Measurements from ENCODE around the gene BAIAP2. TPM values are rescaled to one million over a fixed set of nuclear protein-coding genes. Genes with fewer than 3 reads are reported as not detected.

Gene BAIAP2
- polyA plus RNA-seq, 6 donors from 2014 or later: 0.19 to 6.1 (median 0.79) TPM

DNA sequence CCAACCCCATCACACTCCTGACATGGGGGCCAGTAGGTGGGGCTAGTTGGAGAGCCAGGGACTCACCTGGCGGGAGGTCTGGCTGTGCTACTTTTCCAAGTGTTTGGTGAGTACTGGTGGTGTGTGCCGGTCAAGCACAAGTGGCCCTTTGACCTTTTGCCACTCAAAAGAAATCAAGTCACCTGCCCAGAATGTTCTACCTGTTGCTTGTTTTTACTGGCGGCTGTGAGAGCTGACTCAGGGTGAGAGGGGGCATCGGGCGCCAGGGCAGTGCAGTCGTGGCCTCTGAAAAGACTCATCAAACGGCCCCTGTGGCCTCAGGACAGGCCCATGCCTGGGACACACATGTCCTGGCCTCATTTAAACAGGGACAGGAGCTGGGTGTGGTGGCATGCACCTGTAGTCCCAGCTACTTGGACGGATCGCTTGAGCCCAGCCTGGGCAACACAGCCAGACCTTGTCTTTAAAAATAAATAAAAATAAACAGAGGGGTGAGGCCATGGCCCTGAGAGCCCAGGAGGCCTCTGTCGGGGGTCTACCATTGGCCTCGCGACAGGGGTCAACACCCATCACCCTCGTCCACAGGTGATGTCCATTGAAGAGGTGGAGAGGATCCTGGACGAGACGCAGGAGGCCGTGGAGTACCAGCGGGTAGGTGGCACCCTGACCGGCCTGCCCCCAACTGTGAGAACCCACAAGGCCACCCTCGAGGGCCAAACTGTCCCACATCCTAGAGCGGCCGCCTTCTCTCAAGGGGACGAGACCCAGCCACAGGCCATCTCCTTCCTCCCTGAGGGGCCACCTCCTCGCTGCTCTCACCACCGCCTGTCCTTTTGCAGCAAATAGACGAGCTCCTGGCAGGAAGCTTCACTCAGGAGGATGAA lies 38.3 kb upstream of the BAIAP2 start:
- Mint-ChIP-seq H3K36me3 (no peaks in the 10 kb centered on the region), H3K4me3 (no peak overlapping the region), H3K27ac (no peak overlapping the region), H3K4me1 (peaks cover 4 to 23% (median 16%) of the 10 kb centered on the region in 3 donors), H3K27me3 (peaks cover 0 to 6% (median 0%) of the 10 kb centered on the region in 3 donors), H3K9me3 (no peaks in the 10 kb centered on the region)
- no peak for ATAC-seq (ENCODE audit: low read depth in 2 of 2)
- no peak for DNase-seq

DNA sequence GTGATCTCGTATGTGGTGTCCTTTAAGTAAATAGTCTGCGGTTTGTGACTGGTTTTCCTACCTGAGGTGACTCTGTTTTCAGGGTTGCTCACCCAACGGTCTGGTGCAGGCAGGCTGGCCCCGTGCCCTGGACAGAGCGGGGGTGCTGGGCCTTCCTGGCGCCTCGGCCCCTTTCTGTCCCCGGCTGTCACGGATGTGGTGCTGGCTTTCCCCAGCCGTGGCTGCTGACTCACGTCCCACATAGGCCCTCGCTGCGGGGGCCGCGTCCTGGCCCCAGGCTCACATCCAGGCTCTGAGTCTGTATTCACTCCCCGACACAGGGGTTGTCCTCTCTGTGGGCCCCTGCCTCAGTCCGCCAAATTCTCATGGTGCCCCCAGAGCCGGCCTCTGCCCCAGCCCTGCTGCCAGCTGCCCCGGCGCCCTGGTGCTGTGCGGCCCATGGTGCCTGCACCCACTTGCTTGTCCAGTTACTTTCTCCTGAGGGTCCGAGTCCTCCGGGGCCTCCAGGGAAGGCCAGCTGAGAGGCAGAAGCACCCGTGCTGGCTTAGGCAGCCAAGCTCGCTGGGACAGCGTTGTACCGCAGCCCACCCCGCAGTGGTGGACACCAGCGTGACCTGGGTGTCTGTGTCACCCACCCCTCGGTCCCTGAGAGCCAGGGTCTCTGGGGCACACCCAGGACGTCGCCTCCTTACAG lies 37.4 kb upstream of the BAIAP2 start:
- DNase-seq (no peak), ATAC-seq (ENCODE audit: low read depth in 2 of 2) (no peak)
- H3K4me3 Mint-ChIP-seq: no peak overlapping the region

DNA sequence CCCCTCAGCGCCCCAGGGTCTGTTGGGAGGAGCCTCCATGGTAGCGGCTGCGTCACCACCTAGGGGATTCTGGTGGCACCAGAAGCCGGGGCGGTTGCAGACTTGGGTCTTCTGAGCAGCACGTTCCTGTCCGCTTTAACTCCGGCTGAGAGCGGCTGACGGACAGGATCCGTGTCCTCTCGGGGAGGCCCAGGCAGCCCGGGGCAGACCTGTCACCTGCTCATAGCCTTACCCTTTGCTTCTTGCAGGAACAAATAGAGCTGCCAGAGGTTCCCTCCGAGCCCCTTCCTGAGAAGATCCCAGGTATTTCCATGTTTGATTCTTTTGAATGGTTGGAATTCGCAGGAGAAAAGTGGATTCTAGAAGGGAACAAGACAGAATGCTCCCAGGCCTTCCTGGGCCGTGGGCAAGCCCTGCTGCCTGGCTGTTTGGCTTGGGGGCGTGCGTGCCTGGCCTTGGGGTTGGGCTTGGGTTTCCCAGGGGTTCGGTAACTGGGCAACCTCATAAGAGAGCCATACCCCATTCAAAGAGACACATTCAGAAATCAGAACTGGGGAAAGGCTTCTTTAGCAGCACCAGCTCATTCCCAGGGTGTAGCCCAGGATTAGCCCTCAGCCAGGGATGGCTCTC lies 36.7 kb upstream of the BAIAP2 start:
- Mint-ChIP-seq H3K4me1 (peaks cover 4 to 23% (median 11%) of the 10 kb centered on the region in 3 donors), H3K36me3 (no peaks in the 10 kb centered on the region), H3K4me3 (peak overlapping the region in 1 of 8 donors; percentile 44), H3K27ac (no peak overlapping the region), H3K27me3 (peaks cover 0 to 11% (median 7%) of the 10 kb centered on the region in 3 donors), H3K9me3 (no peaks in the 10 kb centered on the region)
- ATAC-seq (ENCODE audit: low read depth in 2 of 2) (no peak), DNase-seq (no peak)

More for the DNA sequence above, 37.4 kb upstream of the BAIAP2 start:
- peaks cover 0 to 8% (median 5%) of the 10 kb centered on the region in 3 donors for H3K27me3 Mint-ChIP-seq
- H3K27ac Mint-ChIP-seq: no peak overlapping the region
- H3K4me1 Mint-ChIP-seq: peaks cover 6 to 28% (median 15%) of the 10 kb centered on the region in 3 donors
- H3K9me3 Mint-ChIP-seq: no peaks in the 10 kb centered on the region
- no peaks in the 10 kb centered on the region for H3K36me3 Mint-ChIP-seq

DNA sequence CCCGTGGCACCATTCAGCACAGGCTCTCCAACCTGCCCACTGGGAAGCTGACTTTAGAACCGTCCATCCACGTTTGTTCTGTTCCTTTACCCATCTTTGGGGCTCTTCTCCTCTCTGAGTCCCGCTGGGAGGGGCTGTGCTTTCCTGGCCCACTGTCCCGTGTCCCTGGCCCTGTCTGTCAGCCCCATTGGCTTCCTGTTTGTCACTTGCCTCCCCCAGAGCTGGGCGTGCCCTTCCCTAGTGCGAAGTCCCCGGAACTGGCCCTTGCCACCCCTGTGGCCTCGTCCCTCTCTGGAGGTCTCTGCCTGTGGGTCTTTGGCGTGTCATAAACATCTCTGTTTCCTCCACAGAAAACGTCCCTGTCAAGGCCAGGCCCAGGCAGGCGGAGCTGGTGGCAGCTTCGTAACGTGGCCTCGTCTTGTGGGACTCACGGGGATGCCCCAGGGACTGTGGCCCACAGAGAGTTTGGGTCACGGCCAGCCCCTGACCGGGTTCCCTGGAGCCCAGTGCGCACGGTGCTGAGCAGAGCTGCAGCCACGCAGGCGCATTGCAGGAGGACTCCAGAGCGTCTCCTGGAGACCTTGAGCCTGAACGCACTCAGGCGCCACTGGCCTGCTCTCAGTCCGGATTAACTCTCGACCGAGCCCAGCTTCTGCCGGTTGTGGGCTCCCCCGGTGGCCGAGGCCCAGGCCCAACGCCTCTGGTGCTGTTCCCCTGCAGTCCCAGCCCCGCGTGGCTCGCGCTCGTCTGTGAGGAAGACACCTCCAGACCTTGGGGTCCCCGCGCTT lies 36.0 kb upstream of the BAIAP2 start:
- DNase-seq (no peak), ATAC-seq (ENCODE audit: low read depth in 2 of 2) (no peak)
- Mint-ChIP-seq H3K4me3 (peak overlapping the region in 1 of 8 donors; percentile 44), H3K27ac (no peak overlapping the region), H3K27me3 (peaks cover 0 to 18% (median 13%) of the 10 kb centered on the region in 3 donors), H3K4me1 (peaks cover 9 to 18% (median 12%) of the 10 kb centered on the region in 3 donors), H3K9me3 (no peaks in the 10 kb centered on the region), H3K36me3 (no peaks in the 10 kb centered on the region)

DNA sequence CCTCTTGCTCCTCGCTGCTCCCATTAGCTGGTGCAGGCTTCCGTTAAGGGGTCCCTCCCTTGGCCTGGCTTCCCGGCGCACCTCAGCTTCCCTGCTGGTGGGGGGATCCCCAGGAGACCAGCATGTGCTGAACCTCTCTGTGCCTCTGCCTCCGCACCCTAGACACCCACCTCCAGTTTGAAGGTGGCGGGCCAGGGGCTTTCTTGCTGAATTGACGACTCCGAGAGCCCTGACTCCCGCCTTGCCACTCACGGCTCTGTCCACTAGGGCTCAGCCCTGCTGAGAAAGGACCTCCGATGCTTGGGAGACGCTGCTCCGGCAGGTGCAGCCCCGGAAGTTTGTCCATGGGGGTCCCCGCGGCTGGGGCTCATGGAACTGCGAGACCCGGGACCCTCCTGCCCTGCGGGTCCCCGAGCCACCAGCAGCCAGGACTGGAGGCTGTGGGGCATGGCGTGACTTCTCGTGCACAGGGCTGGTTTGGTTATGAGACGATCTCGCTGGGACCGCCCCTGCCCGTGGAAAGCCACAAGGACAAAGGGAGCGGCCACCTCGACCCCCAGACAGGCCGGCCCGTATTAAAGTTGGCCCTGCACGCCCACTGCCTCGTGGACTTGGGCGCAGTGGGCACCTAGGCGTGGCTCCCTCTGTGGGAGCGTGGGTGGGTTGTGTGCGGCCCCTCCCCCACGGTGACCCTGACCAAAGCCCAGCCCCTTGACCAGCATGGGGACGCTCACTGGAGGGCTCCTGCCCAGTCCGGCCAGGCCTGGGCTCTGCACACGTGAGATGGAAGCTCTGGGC lies 35.2 kb upstream of the BAIAP2 start:
- no peak for DNase-seq

DNA sequence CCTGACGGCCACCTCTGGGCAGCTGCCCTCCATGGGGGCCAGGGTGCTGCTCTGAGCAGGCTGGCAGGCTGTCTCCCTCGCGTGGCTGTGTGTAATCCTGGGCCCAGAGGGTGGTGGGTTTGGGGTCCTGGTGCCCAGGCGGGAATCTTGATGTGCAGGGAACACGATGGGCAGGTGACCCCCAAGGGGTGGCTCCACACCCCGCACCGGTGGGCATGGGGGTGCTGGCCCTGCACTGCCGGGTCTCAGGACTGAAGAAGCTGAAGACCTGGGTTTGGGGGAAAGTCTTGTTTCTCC lies 34.7 kb upstream of the BAIAP2 start:
- H3K27me3 Mint-ChIP-seq: peaks cover 9 to 26% (median 20%) of the 10 kb centered on the region in 3 donors
- H3K9me3 Mint-ChIP-seq: no peaks in the 10 kb centered on the region
- DNase-seq: no peak
- no peak overlapping the region for H3K27ac Mint-ChIP-seq
- ATAC-seq (ENCODE audit: low read depth in 2 of 2): no peak
- no peak overlapping the region for H3K4me3 Mint-ChIP-seq
- peaks cover 0 to 7% of the 10 kb centered on the region in 2 donors for H3K36me3 Mint-ChIP-seq
- peaks cover 15 to 25% (median 18%) of the 10 kb centered on the region in 3 donors for H3K4me1 Mint-ChIP-seq

More for the DNA sequence above, 35.2 kb upstream of the BAIAP2 start:
- H3K9me3 Mint-ChIP-seq: no peaks in the 10 kb centered on the region
- no peak for ATAC-seq (ENCODE audit: low read depth in 2 of 2)
- H3K4me3 Mint-ChIP-seq: no peak overlapping the region
- peaks cover 12 to 22% (median 15%) of the 10 kb centered on the region in 3 donors for H3K4me1 Mint-ChIP-seq
- H3K36me3 Mint-ChIP-seq: peaks cover 0 to 3% of the 10 kb centered on the region in 2 donors
- peaks cover 4 to 22% (median 17%) of the 10 kb centered on the region in 3 donors for H3K27me3 Mint-ChIP-seq
- H3K27ac Mint-ChIP-seq: no peak overlapping the region

DNA sequence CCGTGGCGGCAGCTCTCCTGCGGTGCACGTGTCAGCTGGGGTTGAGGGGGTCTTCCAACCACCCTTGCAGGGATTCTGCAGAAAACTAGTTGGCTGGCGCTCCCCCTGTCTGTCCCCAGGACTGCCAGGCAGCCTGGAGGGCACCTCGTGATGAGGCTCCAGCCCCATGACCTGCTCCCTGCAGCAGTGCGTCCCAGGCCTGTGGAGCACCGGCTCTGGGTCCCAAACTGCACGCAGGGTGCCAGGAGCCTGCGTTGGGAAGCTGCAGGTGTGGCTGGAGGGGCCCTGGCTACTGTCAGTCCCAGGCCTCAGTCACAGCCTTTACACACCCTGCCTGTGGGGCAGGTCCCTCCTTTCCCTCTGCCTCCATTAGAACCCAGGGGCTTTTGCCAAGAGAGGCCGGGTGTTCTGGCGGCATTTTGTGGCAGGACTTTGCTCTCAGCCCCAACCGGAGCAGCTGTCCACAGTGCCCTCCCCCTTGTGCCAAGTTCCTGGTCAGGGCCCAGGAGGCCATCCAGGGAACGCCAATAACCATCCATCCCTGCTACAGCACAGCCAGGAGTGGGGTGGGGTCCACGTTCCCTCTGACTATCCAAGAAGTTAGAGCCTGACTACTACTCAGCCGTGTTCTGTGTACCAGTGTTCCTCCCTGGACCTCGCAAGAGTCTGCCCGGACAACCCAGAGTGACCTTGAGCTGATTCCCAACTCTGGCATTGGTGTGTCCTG lies 34.2 kb upstream of the BAIAP2 start:
- H3K9me3 Mint-ChIP-seq: no peaks in the 10 kb centered on the region
- no peak for ATAC-seq (ENCODE audit: low read depth in 2 of 2)
- H3K36me3 Mint-ChIP-seq: peaks cover 0 to 7% of the 10 kb centered on the region in 2 donors
- no peak overlapping the region for H3K4me3 Mint-ChIP-seq
- no peak overlapping the region for H3K27ac Mint-ChIP-seq
- peaks cover 9 to 26% (median 20%) of the 10 kb centered on the region in 3 donors for H3K27me3 Mint-ChIP-seq
- DNase-seq: no peak
- H3K4me1 Mint-ChIP-seq: peaks cover 15 to 25% (median 18%) of the 10 kb centered on the region in 3 donors

DNA sequence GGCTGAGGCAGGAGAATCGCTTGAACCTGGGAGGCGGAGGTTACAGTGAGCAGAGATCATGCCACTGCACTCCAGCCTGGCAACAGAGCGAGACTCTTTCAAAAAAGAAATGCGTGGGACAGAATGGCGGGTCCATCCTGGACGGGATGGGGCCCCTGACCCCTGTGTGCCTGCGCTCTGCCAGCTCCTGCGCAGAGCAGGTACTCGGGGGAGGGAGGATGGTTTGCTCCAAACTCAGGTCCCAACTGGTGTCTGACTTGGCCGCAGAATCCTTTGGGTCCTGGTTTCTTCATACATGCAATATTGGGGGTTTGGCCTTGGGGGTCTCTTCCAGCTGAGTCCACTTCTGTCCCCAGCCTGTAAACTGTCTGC lies 33.0 kb upstream of the BAIAP2 start:
- no peaks in the 10 kb centered on the region for H3K9me3 Mint-ChIP-seq
- ATAC-seq (ENCODE audit: low read depth in 2 of 2) (no peak), DNase-seq (no peak)
- H3K4me1 Mint-ChIP-seq: peaks cover 15 to 25% (median 16%) of the 10 kb centered on the region in 3 donors
- peaks cover 0 to 7% of the 10 kb centered on the region in 2 donors for H3K36me3 Mint-ChIP-seq
- peak overlapping the region in 1 of 8 donors; percentile 61 for H3K4me3 Mint-ChIP-seq
- H3K27ac Mint-ChIP-seq: no peak overlapping the region
- H3K27me3 Mint-ChIP-seq: peaks cover 9 to 32% (median 28%) of the 10 kb centered on the region in 3 donors

DNA sequence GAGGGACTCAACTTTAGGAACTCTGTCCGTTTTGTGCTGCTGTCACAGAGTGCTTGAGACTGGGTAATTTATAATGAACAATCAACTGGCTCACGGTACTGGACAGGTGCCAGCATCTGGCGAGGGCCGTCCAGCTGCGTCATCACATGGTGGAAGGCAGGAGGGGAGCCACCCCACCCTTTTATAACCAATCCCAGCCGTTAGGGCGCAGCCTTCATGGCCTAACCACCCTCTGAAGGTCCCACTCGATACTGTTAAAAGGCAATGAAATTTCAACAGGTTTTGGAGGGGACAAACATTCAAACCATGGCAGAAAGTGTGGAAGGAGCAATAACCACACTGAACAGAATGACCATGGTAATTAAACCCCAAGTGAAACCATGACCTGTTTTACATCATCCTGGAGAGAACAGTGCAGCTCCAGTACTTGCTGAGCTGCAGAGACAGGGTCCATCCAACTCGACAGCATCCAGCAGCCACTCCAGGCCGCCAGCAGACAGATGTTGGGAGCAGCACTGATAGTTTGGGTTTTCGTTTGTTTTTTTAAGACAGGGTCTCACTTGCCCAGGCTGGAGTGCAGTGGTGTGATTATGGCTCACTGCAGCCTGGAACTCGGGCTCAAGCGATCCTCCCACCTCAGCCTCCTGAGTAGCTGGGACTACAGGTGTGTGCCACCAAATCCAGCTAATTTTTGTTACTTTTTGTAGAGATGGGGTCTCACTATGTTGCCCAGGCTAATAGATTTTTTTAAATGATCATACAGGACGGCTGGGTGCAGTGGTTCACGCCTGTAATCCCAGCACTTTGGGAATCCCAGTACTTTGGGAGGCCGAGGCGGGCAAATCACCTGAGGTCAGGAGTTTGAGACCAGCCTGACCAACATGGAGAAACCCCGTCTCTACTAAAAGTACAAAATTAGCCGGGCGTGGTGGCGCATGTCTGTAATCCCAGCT lies 32.3 kb upstream of the BAIAP2 start:
- Mint-ChIP-seq H3K36me3 (peaks cover 0 to 7% of the 10 kb centered on the region in 2 donors), H3K4me1 (peaks cover 15 to 25% (median 16%) of the 10 kb centered on the region in 3 donors), H3K27me3 (peaks cover 9 to 32% (median 28%) of the 10 kb centered on the region in 3 donors), H3K4me3 (peak overlapping the region in 7 of 8 donors; percentile 12 to 87 (median 61)), H3K9me3 (no peaks in the 10 kb centered on the region), H3K27ac (no peak overlapping the region)
- DNase-seq (no peak), ATAC-seq (ENCODE audit: low read depth in 2 of 2) (no peak)

DNA sequence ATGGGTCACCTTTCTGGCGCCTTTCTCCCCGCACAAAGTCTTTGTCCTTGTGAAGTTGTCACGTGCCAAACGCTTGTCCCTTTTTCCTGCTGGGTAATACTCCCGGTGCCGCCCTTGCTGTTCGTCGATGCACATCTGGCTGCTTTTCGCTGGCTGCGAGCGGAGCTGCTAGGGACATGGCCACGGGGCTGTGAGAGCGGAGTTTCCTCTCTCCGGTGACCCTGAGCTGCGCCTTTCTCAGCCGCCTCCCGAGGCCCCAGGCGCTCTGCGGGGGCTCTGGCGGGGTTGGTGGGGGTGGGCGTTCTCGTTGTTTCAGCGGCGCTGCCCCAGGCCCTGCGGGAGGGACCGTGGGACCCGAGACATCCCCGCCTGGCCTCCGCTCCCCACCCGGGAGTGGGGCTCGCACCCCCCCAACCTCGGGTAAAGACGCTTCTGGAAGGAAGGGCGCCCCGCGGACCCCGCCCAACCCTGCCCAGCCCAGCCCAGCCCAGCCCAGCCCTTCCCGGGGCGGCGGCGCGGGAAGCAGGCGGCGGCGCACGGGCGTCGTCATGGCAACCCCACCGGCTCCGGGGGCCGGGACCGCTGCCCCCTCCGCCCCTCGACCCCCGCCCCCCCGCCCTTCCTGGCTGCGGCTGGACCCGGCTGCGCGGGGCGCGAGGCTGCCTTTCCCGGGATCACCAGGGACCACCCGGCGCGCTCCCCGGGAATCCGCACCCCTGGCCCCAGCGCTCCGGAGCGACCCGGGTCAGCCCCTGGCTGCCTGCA lies 31.1 kb upstream of the BAIAP2 start:
- H3K9me3 Mint-ChIP-seq: no peaks in the 10 kb centered on the region
- no peak overlapping the region for H3K27ac Mint-ChIP-seq
- H3K27me3 Mint-ChIP-seq: peaks cover 9 to 32% (median 28%) of the 10 kb centered on the region in 3 donors
- ATAC-seq (ENCODE audit: low read depth in 2 of 2) (peak in 1 of 2 donors; percentile 28), DNase-seq (no peak)
- H3K36me3 Mint-ChIP-seq: peaks cover 0 to 7% of the 10 kb centered on the region in 2 donors
- peaks cover 15 to 21% (median 16%) of the 10 kb centered on the region in 3 donors for H3K4me1 Mint-ChIP-seq
- peak overlapping the region in 7 of 8 donors; percentile 15 to 87 (median 61) for H3K4me3 Mint-ChIP-seq

Measured in naive B cell (primary cell).